Measurements from ENCODE around the gene HIPK4.
"Not testable (repeated sequence)": the region's sequence is repeated elsewhere in the genome, so short reads cannot be mapped to it uniquely, and the experiment has no call there.

The HIPK4 gene

DNA sequence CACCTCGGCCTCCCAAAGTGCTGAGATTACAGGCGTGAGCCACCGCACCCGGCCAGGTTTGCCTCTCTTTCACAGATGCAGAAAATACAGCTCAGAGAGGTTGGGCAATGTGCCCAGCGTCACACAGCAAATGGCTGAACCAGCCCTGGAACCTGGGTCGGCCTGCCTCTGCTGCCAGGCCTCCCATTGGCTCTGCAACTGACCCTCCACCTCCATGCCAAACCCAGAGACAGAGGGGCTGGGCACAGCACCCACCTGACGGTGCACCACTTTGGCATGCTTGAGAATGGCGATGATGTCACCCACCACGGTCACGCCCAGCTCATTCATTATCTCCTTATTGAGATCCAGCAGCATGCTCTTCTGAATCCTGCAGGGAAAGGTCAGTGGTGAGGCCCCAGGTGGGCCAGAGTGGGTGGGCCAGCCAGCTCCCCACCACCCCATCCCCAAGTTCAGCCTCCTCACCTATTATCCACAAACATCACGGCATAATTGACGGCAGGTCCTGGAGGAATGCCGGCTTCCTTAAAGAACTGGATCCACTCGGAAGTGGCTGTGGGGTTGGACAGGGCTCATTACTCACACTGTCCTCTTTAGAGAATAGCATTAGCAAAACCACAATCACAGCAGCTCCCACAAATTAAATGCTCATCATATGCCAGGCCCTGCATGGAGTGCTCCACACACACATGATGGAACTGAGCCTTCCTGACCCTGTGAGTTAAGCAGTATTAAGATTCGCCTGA lies 54.0 kb downstream of the HIPK4 start:
- DNase-seq = no peak

DNA sequence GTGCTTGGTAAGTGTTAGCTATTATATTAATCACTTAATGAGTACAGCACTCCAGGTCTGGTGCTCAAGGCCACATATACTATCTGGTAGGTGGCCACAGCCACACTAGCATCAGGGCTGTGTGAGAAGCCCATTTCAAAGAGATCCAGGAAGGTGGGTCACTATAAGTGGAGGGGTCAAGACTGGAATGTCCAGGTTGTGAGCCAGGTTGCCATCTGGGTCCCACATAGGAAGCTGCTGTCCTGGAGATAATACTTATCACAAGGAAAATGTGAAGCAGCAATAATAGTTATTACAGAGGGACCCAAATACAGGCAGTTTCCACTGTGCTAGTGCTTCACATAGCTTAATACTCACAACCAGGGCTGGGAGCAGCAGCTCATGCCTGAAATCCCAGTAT lies 54.9 kb downstream of the HIPK4 start:
- no peak for DNase-seq

DNA sequence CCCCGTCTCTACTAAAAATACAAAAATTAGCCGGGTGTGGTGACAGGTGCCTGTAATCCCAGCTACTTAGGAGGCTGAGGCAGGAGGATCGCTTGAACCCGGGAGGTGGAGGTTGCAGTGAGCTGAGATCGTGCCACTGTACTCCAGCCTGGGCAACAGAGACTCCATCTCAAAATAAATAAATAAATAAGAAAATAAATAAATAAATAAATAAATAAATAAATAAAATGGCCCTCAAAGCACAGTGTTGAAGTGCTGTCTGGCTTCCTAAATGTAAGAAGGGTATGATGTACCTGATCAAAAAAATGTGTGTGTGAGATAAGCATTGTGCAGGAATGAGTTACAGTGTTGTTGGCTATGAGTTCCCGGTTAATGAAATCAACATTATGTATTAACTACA lies 56.9 kb downstream of the HIPK4 start:
- DNase-seq = not testable (repeated sequence)

DNA sequence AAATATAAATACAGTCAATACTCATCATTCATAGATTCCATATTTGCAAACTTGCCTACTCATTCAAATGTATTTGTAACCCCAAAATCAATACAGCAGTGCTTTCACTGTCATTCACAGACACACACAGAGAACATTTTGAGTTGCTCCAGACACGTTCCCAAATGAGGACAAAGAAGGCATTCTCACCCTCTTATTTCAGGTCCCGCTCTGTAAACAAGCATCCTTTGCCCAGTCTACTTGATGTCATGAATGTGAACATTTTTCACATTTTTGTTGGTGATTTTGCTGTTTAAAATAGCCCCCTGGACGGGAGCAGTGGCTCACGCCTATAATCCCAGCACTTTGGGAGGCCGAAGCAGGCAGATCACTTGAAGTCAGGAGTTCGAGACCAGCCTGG lies 57.3 kb downstream of the HIPK4 start:
- no peak for DNase-seq

DNA sequence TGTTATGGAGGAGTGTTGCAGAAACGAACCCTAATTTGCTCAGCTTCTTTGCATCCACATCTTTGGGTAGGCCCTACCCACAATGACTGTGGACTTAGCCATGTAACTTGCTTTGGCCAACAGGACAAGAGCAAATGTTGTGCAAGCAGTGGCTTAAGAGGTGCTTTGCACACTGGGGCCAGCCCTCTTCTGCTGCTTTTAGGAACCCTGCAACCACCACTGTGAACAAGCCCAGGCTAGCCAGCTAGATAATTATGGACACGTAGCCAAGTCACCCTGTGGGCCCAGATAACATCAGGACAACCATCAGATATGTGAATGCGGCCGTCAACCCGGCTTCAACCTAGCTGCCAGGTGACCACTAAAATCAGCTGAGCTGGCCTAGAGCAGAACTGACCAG lies 58.9 kb downstream of the HIPK4 start:
- no peak for DNase-seq
